DND-41 (cell line): Measurements from ENCODE around the gene HECTD2.
"Not testable (repeated sequence)": the region's sequence is repeated elsewhere in the genome, so short reads cannot be mapped to it uniquely, and the experiment has no call there.

ENCODE experiments used
- ATAC-seq: fragments of 200-7000 bp; cut with Tn5 transposase; 3 replicates; pipeline ENCODE4 v1.9.1; 2021; ENCODE audit warnings: low read depth; ENCODE audit not compliant: insufficient read depth
- DNase-seq: peaks from one replicate; pipeline ENCODE4 v3.0.0-alpha.2; 2020
- H2AFZ ChIP-seq: 2 replicates; pipeline ENCODE4 v1.6.0; 2012; ENCODE audit warnings: low read depth, low read length
- H3K27ac ChIP-seq: 2 replicates; pipeline ENCODE4 v1.5.1; 2012; ENCODE audit warnings: low read length, inconsistent platforms
- H3K27me3 ChIP-seq: fragments of 200-600 bp; sonication (generic); 2 replicates; pipeline ENCODE4 v1.6.0; 2012; ENCODE audit warnings: low read length, mild to moderate bottlenecking, inconsistent platforms; ENCODE audit not compliant: insufficient read depth, poor library complexity
- H3K36me3 ChIP-seq: 2 replicates; pipeline ENCODE4 v1.5.1; 2012; ENCODE audit warnings: low read length, inconsistent platforms; ENCODE audit not compliant: insufficient read depth
- H3K4me1 ChIP-seq: 2 replicates; pipeline ENCODE4 v1.5.1; 2012; ENCODE audit warnings: mild to moderate bottlenecking, low read length; ENCODE audit not compliant: insufficient read depth
- H3K4me2 ChIP-seq: 2 replicates; pipeline ENCODE4 v1.6.0; 2012; ENCODE audit warnings: mild to moderate bottlenecking, moderate library complexity, low read length, inconsistent platforms; ENCODE audit not compliant: insufficient read depth
- H3K4me3 ChIP-seq, 2 experiments: fragments of 200-600 bp in 1 of 2; shearing (Covaris generic) in 1 of 2; 2 replicates each; pipeline ENCODE4 v1.5.1; 2012 to 2016; ENCODE audit warnings: inconsistent platforms in 2 of 2, low read length in 2 of 2, mild to moderate bottlenecking in 2 of 2, low read depth in 1 of 2, moderate library complexity in 1 of 2
- H3K79me2 ChIP-seq: 2 replicates; pipeline ENCODE4 v1.6.0; 2012; ENCODE audit warnings: low read length, inconsistent platforms; ENCODE audit not compliant: insufficient read depth
- H3K9ac ChIP-seq: 2 replicates; pipeline ENCODE4 v1.6.0; 2012; ENCODE audit warnings: low read depth, mild to moderate bottlenecking, inconsistent platforms, low read length, moderate library complexity
- H3K9me3 ChIP-seq: 2 replicates; pipeline ENCODE4 v1.5.1; 2012; ENCODE audit warnings: low read length, moderate library complexity, mild to moderate bottlenecking, inconsistent platforms; ENCODE audit not compliant: insufficient read depth, severe bottlenecking
- H4K20me1 ChIP-seq: 2 replicates; pipeline ENCODE4 v1.6.0; 2012; ENCODE audit warnings: low read length; ENCODE audit not compliant: insufficient read depth
- EZH2 ChIP-seq: IDR thresholded peaks from 3 replicates; pipeline ENCODE4 v1.6.1; 2012; ENCODE audit warnings: borderline replicate concordance, low read depth, mild to moderate bottlenecking, moderate library complexity, low read length, inconsistent platforms; ENCODE audit not compliant: severe bottlenecking
- TF ChIP-seq, protein P1 (sequence below): IDR thresholded peaks from 2 replicates; pipeline ENCODE4 v1.5.1; 2012; ENCODE audit warnings: borderline replicate concordance, low read length, moderate library complexity, mild to moderate bottlenecking; ENCODE audit not compliant: poor library complexity, severe bottlenecking; ENCODE audit errors: extremely low read depth

The HECTD2 gene

DNA sequence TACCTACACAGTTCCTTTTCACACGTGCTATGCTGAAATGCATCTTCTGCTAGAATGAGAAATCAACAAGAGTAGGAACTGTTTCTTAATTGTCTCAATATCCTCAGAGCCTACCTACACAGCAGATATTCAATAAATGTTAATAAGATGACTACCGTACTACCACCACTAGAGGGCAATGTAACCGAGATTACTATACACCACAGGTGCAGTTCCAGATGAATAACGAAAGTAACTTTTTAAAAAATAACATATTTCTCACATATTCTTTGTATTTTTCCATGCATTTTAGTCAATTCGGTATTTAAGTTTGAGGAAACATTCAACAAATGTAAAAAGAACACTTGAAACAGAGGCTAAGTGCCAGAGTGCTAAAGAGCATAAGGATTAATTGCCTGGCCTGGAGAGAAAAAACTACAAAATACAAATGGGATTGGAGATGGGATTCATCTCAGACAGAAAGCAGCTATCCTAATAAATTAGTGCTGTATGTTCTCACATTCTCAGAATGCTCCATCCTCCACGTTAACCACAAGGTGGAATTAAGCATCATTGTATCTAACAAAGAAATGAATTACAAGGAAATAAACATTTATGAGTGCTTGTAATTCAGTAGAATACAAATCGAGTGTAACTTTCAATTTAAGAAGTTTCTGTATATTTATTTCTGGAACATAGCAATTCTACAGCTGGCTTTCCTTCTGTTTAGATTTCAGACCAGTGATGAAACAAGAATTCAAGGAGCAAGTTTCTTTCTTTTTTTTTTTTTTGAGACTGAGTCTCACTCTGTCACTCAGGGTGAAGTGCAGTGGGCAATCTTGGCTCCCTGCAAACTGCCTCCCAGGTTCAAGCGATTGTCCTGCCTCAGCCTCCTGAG lies 20.3 kb upstream of the HECTD2 start:
- Histone ChIP-seq H3K4me1 (peaks cover 8% of the 10 kb centered on the region), H2AFZ (peak overlapping the region; percentile 87), H4K20me1 (no peaks in the 10 kb centered on the region), H3K4me2 (peak overlapping the region; percentile 64), H3K36me3 (no peaks in the 10 kb centered on the region), H3K27me3 (peaks cover 20% of the 10 kb centered on the region), H3K9me3 (no peaks in the 10 kb centered on the region), H3K27ac (peak overlapping the region; percentile 64), H3K79me2 (no peaks in the 10 kb centered on the region), H3K9ac (peak overlapping the region; percentile 19; the same call in 1 of the 2 replicates), H3K4me3 (peak overlapping the region in 1 of 2 experiments; percentile 30; a peak in 1 of 4 replicates)
- no peak for TF ChIP-seq EZH2
- TF ChIP-seq, protein P1, sequence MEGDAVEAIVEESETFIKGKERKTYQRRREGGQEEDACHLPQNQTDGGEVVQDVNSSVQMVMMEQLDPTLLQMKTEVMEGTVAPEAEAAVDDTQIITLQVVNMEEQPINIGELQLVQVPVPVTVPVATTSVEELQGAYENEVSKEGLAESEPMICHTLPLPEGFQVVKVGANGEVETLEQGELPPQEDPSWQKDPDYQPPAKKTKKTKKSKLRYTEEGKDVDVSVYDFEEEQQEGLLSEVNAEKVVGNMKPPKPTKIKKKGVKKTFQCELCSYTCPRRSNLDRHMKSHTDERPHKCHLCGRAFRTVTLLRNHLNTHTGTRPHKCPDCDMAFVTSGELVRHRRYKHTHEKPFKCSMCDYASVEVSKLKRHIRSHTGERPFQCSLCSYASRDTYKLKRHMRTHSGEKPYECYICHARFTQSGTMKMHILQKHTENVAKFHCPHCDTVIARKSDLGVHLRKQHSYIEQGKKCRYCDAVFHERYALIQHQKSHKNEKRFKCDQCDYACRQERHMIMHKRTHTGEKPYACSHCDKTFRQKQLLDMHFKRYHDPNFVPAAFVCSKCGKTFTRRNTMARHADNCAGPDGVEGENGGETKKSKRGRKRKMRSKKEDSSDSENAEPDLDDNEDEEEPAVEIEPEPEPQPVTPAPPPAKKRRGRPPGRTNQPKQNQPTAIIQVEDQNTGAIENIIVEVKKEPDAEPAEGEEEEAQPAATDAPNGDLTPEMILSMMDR, result peak; percentile 67
- ATAC-seq, result peak; percentile 98
- DNase-seq, result peak; percentile 26

DNA sequence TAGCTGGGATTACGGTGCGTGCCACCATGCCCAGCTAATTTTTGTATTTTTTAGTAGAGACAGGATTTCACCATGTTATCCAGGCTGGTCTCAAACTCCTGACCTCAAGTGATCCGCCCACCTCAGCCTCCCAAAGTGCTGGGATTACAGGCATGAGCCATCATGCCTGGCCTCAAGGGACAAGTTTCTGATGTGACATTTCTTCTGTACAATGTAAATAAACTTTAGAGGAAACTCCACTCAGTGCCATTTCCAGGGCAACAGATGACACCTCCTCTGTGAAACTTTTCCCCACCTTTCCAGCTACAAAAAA lies 19.7 kb upstream of the HECTD2 start:
- not testable (repeated sequence) for DNase-seq, H2AFZ ChIP-seq, H3K79me2 ChIP-seq

DNA sequence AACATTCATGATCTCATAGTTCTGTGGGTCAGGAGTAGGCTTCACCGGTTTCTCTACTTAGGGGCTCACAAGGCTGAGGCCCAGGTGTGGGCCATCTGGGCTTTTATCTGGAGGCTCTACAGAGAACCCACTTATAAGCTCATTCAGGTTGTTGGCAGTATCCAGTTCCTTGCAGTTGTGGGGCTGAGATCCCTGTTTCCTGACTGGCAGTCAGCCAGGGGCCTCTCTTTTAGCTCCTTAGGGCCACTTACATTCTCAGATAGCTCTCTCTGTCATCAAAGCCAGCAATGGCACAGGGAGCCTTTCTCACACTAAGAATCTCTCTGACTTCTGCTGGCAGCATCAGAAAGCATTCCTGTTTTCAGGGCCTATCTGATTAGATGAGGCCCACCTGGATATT lies 18.2 kb upstream of the HECTD2 start:
- no peak overlapping the region for H3K4me2 ChIP-seq
- peaks cover 10% of the 10 kb centered on the region for H3K27me3 ChIP-seq
- no peaks in the 10 kb centered on the region for H3K36me3 ChIP-seq
- no peaks in the 10 kb centered on the region for H4K20me1 ChIP-seq
- no peak overlapping the region for H3K9ac ChIP-seq
- H3K79me2 ChIP-seq, result no peaks in the 10 kb centered on the region
- ATAC-seq, result no peak
- H3K9me3 ChIP-seq, result no peaks in the 10 kb centered on the region
- TF ChIP-seq, protein P1, result no peak
- no peak for TF ChIP-seq EZH2
- H2AFZ ChIP-seq, result no peak overlapping the region
- H3K4me1 ChIP-seq, result peaks cover 8% of the 10 kb centered on the region
- no peak overlapping the region for H3K4me3 ChIP-seq
- DNase-seq, result no peak
- no peak overlapping the region for H3K27ac ChIP-seq

More for the DNA sequence above, 19.7 kb upstream of the HECTD2 start:
- peaks cover 20% of the 10 kb centered on the region for H3K27me3 ChIP-seq
- H3K9me3 ChIP-seq, H3K36me3 ChIP-seq, H3K4me1 ChIP-seq, H3K4me2 ChIP-seq, ATAC-seq, H3K9ac ChIP-seq, H4K20me1 ChIP-seq, H3K27ac ChIP-seq, H3K4me3 ChIP-seq: not testable (repeated sequence)

DNA sequence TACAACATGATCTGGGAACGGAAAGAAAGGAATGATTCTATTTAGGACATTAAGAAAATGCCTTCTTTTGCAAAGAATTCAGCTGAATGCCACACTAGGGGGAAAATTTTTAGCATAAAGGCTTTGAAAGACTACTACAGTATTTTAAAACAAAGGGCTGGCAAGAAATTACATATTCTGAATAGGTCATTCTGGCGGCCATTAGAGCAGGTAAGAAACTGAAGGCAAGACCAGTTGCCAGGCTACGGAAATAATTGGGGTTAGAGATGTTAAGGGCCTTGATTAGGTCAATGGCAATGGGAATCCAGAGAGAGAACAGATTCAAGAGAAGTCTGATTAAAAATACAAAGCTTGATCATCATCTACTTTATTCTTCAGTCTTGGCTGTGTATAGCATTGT lies 3.8 kb upstream of the HECTD2 start:
- H4K20me1 ChIP-seq, result no peaks in the 10 kb centered on the region
- no peak overlapping the region for H3K4me2 ChIP-seq
- no peaks in the 10 kb centered on the region for H3K36me3 ChIP-seq
- no peak for ATAC-seq
- DNase-seq, result no peak
- H3K4me1 ChIP-seq, result peaks cover 21% of the 10 kb centered on the region
- no peak overlapping the region for H3K4me3 ChIP-seq
- no peak overlapping the region for H3K27ac ChIP-seq
- H3K79me2 ChIP-seq, result peaks cover 10% of the 10 kb centered on the region
- H2AFZ ChIP-seq, result no peak overlapping the region
- H3K9me3 ChIP-seq, result no peaks in the 10 kb centered on the region
- no peaks in the 10 kb centered on the region for H3K27me3 ChIP-seq
- H3K9ac ChIP-seq, result no peak overlapping the region
- TF ChIP-seq, protein P1, result no peak
- no peak for TF ChIP-seq EZH2
